Vagina (tissue), 2 donors: ENCODE results near the gene ZNF423.

ENCODE experiments used
- CTCF ChIP-seq, 3 experiments: fragments of 450-650 bp in 2 of 3; fragments of 200-600 bp in 1 of 3; sonication (generic) in 1 of 3; IDR thresholded peaks; one replicate each; pipeline ENCODE4 v1.5.1; 2017 to 2019; ENCODE audit warnings: antibody characterized with exemption in 3 of 3, mild to moderate bottlenecking in 2 of 3, moderate library complexity in 2 of 3
- POLR2A ChIP-seq, 2 donors: fragments of 450-650 bp; IDR thresholded peaks; one replicate each; pipeline ENCODE4 v1.6.1; 2017; ENCODE audit warnings: antibody characterized with exemption in 2 of 2, mild to moderate bottlenecking in 2 of 2, moderate library complexity in 2 of 2
- POLR2AphosphoS5 ChIP-seq, 2 donors: sonication (generic); formaldehyde crosslinking; IDR thresholded peaks; one replicate each; pipeline ENCODE4 v1.9.0; 2017; ENCODE audit warnings: antibody characterized with exemption in 2 of 2, mild to moderate bottlenecking in 2 of 2, low read depth in 1 of 2; ENCODE audit not compliant: insufficient read depth in 1 of 2

- TF ChIP-seq POLR2AphosphoS5 (IDR thresholded peaks at IDR 0.05; ENCODE audit: insufficient read depth in 1 of 2, low read depth in 1 of 2) (no peak), POLR2A (IDR thresholded peaks at IDR 0.05) (no peak), CTCF (IDR thresholded peaks at IDR 0.05) (peak in 1 of 3 experiments; percentile 31)
These were observed 247.1 kb downstream of the ZNF423 start for GRCh38 chr16:49608779-49609178.
